ENCODE results near the gene HNRNPL.
"Not testable (repeated sequence)": the region's sequence is repeated elsewhere in the genome, so short reads cannot be mapped to it uniquely, and the experiment has no call there.

Gene HNRNPL

GRCh38 chr19:38796154-38796553, 53.6 kb downstream of the HNRNPL start:
- DNase-seq = no peak

- no peak for DNase-seq
Observed at GRCh38 chr19:38795549-38795948, 54.2 kb downstream of the HNRNPL start.

GRCh38 chr19:38793671-38794070, 56.1 kb downstream of the HNRNPL start:
- DNase-seq = no peak

GRCh38 chr19:38793177-38793576, 56.6 kb downstream of the HNRNPL start:
- DNase-seq = no peak

DNA sequence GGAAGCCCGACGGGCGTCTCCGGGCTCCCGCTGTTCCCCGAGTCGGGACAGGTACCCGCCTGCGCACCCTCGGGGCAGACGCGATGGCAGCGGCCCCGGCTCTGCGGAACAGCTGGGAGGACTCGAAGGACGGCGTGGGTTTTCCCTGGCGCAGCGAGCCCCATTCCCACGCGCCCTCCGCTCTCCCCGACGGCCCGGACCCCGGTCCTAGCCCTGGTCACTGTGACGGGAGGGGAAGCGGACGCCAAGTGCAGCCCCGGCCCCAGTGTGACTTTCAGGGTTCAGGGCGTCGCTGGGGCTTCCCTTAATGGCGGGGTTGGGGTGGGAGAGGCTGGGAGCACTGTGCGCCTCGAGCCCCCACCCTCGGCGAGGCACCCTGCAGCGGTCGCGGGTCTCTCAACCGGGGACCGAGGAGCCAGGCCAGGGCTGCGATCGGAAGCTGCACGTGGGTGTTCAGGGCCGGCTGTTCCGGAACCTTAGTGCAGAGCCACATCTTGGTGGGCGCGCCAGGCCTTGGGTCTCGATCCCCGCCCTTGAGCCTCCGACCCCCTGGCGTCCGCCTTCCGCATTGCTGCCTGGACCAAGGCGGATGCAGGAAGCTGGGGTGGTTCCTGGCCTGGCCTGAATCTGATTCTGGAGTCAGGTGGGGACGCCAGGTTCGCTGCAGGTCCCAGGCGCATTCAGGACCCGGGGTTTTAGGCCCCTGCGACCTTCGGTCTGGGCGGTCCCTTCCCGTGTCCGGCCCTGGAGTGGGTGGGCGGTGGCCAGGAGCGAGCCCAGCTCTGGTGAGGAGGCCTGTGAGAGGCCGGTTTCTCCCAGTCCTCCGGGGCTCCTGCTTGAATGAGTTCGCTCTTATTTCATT, 57.3 kb downstream of the HNRNPL start:
- no peak for DNase-seq

DNA sequence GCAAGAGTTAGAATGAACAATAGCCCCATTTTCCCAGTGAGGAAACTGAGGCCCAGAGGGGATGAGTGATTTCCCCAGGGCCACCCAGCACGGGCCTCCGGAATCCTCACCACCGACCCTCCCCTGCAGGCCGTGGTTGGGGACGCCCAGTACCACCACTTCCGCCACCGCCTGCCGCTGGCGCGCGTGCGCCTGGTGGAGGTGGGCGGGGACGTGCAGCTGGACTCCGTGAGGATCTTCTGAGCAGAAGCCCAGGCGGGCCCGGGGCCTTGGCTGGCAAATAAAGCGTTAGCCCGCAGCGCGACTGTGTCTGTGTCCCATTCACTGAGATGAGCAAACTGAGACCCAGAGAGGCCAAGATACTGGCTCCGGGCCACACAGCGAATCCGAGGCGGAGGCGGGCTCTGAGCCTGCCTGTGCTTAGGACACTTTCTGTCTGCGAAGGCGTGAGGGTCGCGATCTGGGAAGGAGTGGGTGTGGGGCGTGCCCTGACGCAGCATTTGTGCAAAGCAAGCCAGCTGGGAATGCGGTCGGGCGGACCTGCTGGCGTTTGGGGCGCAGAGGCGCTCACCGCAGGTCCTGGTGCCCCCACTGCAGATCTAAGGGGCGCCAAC, 58.2 kb downstream of the HNRNPL start:
- DNase-seq = not testable (repeated sequence)

DNA sequence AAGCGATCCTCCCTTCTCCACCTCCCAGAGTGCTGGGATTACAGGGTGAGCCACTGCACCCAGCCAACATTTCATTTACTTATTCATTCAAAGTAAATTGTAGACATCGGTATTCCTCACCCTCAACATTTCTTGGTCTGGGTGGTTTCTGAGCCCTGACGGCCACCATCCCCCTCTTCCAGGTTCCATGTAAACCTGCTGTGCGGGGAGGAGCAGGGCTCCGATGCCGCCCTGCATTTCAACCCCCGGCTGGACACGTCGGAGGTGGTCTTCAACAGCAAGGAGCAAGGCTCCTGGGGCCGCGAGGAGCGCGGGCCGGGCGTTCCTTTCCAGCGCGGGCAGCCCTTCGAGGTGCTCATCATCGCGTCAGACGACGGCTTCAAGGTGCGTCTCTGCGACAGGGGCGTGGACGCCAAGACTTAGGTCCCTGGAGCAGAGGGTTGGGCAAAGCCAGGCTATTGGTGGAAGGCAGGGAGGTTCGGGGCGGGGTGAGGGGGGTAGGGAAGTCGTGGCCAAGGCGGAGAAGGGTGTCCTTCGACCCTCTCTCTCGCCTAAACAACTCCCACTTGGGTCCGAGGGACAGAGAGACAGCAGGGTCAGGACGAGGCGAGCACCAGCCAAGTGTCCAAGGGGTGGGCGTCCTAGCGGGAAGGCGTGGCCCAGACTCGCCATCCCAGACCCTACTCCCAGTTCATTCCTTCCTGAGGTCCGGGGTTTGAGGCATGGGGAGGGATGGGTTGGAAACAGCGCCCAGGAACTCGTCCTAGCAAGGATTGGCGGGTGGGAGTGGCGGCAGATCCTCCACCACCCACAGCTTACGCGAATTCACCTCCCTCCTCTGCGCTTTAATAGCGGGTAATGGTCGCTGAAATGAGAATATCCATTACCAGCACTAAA, 59.0 kb downstream of the HNRNPL start:
- DNase-seq = not testable (repeated sequence)

DNA sequence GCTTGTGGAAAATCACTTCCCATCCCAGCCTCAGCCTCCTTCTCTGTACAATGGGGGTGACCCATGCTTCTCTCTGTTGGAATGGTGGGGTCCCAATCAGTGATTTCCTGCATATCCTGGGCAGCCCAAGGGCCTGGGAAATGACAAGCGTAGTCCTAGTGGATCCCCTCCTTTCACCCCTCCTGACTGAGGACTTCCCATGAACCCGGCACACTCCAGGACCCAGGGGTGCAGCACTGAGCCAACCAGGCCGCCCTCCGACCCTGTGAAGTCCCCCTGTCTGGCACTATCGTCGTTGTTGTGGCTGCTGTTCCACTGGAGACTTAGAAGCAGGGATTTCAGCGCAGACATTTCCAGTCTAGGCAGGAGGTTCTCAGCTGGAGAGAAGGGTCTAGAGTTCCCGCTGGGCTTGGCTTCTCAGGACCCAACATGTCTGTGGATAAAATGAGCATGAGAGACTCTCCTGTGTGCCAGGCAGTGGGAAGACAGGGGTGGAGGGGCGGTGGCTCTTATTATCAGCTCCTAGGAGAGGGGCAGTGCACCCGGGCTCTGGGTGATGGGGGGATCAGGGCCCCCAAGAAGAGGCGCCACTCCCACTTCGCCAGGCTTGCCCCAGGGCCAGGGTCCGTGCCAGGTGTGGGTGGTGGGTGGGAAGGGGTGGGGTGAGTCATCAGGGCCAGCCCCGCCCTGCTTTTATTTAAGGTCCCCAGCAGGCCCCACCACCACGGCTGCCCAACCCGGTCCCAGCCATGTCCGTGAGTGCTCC, 61.1 kb downstream of the HNRNPL start, which contains the start of gene LGALS7B:
Gene LGALS7B (plus strand): TSS at position 723 of the 766 bp plus-strand sequence. CDS start 27 bp downstream, at position 750.
- DNase-seq = no peak

DNA sequence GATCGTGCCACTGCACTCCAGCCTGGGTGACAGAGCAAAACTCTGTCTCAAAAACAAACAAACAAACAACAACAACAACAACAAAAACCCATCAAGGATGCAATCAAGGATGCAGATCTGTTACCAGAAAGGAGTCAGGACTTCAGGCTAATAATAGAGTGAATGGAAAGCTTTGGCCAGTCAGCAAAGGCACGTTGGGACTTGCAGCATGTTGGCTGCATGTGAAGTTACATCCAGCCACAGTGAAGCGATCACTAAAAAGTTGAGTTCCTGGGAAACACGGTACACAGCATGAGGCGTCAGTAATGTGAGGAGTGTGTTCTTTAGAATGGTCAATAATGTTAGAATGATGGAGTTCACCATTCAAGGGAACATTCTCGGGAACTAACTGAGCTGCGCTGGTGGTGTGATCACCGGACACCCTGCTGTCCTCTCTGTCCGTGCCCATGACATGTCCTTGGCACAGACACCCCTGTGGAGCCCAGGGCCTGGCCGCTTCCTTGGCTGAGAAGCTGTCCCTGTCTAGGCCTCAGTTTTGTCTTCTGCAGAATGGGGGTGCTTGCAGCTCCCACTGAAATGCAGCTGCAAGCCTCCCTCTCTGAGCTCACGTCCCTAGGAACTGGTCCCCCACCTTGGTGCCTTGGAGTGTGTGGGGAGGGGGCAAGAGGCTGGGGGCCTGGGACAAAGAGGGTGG, 63.1 kb downstream of the HNRNPL start:
- no peak for DNase-seq
